Activated CD4-positive, alpha-beta T cell treated with anti-CD3 and anti-CD28 coated beads, Interleukin-2, amount 10 ng/mL, durations not matched to agents 7 days and 5 days (primary cell): ENCODE results near the gene ZNF496. TPM values are rescaled to one million over a fixed set of nuclear protein-coding genes. Genes with fewer than 3 reads are reported as not detected.
A peak's percentile ranks its signal among the peaks of the same experiment; 100 is the strongest.

Experiments used
- CTCF ChIA-PET: fragments of 350-600 bp; sonication (Branson Sonifier 250); formaldehyde crosslinking; loops from one replicate; lab custom pipeline; 2021; ENCODE audit warnings: antibody characterized with exemption; lab: Charles Lee
- POLR2A ChIA-PET: fragments of 350-600 bp; sonication (Branson Sonifier 250); formaldehyde crosslinking; loops from one replicate; lab custom pipeline; 2021; ENCODE audit warnings: antibody characterized with exemption; lab: Charles Lee
- DNase-seq: peaks from one replicate; pipeline ENCODE4 v3.0.0-alpha.2; 2020
- H3K27ac Mint-ChIP-seq: one replicate; pipeline ENCODE4 v1.8.0; 2021; ENCODE audit warnings: mild to moderate bottlenecking, moderate library complexity, mixed read lengths
- H3K27me3 Mint-ChIP-seq: one replicate; pipeline ENCODE4 v1.8.0; 2021; ENCODE audit warnings: mixed read lengths
- H3K36me3 Mint-ChIP-seq: one replicate; pipeline ENCODE4 v1.8.0; 2021; ENCODE audit warnings: low read depth, mixed read lengths
- H3K4me1 Mint-ChIP-seq: one replicate; pipeline ENCODE4 v1.8.0; 2021; ENCODE audit warnings: mixed read lengths
- H3K4me3 Mint-ChIP-seq: one replicate; pipeline ENCODE4 v1.8.0; 2021; ENCODE audit warnings: mild to moderate bottlenecking, moderate library complexity, mixed read lengths
- H3K9me3 Mint-ChIP-seq: one replicate; pipeline ENCODE4 v1.8.0; 2021; ENCODE audit warnings: mixed read lengths
- total RNA-seq, 2 experiments: library from RNA; stranded (reverse); gene quantifications; one replicate each; pipeline ENCODE4 v1.2.3, GENCODE V29; 2021

The ZNF496 gene
- total RNA-seq, 2 experiments from 2014 or later, result 7.2 to 7.4 TPM

- H3K27me3 Mint-ChIP-seq, result no peaks in the 10 kb centered on the region
- peaks cover 5% of the 10 kb centered on the region for H3K36me3 Mint-ChIP-seq
- no peak overlapping the region for H3K27ac Mint-ChIP-seq
- H3K9me3 Mint-ChIP-seq, result no peaks in the 10 kb centered on the region
- ChIA-PET POLR2A (no interaction called here), CTCF (interaction anchor here (1.3 kb wide), 1 partner anchor 9 kb away, joined by 4 read pairs; no protein-coding TSS in a partner anchor)
- peak; percentile 52 for DNase-seq
- peak overlapping the region; percentile 59 for H3K4me3 Mint-ChIP-seq
- peaks cover 26% of the 10 kb centered on the region for H3K4me1 Mint-ChIP-seq
Observed at GRCh38 chr1:247332215-247332622, 552 bp upstream of the ZNF496 start.

GRCh38 chr1:247331172-247331524 lies 519 bp downstream of the ZNF496 start:
- Mint-ChIP-seq H3K27me3 (no peaks in the 10 kb centered on the region), H3K4me3 (peak overlapping the region; percentile 88), H3K36me3 (peaks cover 5% of the 10 kb centered on the region), H3K4me1 (peaks cover 34% of the 10 kb centered on the region), H3K27ac (peak overlapping the region; percentile 88), H3K9me3 (no peaks in the 10 kb centered on the region)
- ChIA-PET POLR2A (no interaction called here), CTCF (interaction anchor here (0.6 to 1.6 kb wide), 5 partner anchors 9 to 252 kb away, joined by 3 to 4 read pairs (median 3); partner anchors contain the start of gene ZNF670)
- DNase-seq, result peak; percentile 75

GRCh38 chr1:247330548-247331171 lies 1.0 kb downstream of the ZNF496 start:
- DNase-seq, result no peak
- CTCF ChIA-PET, result interaction anchor here (0.7 to 1.6 kb wide), 4 partner anchors 9 to 252 kb away, joined by 3 to 4 read pairs (median 3); partner anchors contain the start of gene ZNF670
- Mint-ChIP-seq H3K4me3 (peak overlapping the region; percentile 88), H3K9me3 (no peaks in the 10 kb centered on the region), H3K4me1 (peaks cover 34% of the 10 kb centered on the region), H3K27ac (peak overlapping the region; percentile 88), H3K27me3 (no peaks in the 10 kb centered on the region), H3K36me3 (peaks cover 5% of the 10 kb centered on the region)
- POLR2A ChIA-PET, result no interaction called here

GRCh38 chr1:247329097-247329617 lies 2.5 kb downstream of the ZNF496 start:
- ChIA-PET CTCF (interaction anchor here (0.6 kb wide), 1 partner anchor 16 kb away, joined by 3 read pairs; no protein-coding TSS in a partner anchor), POLR2A (no interaction called here)
- peaks cover 8% of the 10 kb centered on the region for H3K36me3 Mint-ChIP-seq
- no peaks in the 10 kb centered on the region for H3K27me3 Mint-ChIP-seq
- H3K27ac Mint-ChIP-seq, result no peak overlapping the region
- DNase-seq, result no peak
- H3K9me3 Mint-ChIP-seq, result no peaks in the 10 kb centered on the region
- H3K4me3 Mint-ChIP-seq, result no peak overlapping the region
- H3K4me1 Mint-ChIP-seq, result peaks cover 29% of the 10 kb centered on the region

- POLR2A ChIA-PET, result no interaction called here
- Mint-ChIP-seq H3K4me3 (no peak overlapping the region), H3K27ac (no peak overlapping the region), H3K36me3 (peaks cover 11% of the 10 kb centered on the region), H3K27me3 (no peaks in the 10 kb centered on the region), H3K4me1 (peaks cover 31% of the 10 kb centered on the region), H3K9me3 (no peaks in the 10 kb centered on the region)
- DNase-seq, result no peak
- CTCF ChIA-PET, result interaction anchor here (0.8 kb wide), 1 partner anchor 209 kb away, joined by 4 read pairs; no protein-coding TSS in a partner anchor
Observed at GRCh38 chr1:247328311-247328710, 3.4 kb downstream of the ZNF496 start.

GRCh38 chr1:247326411-247327130 lies 5.1 kb downstream of the ZNF496 start:
- Mint-ChIP-seq H3K27me3 (no peaks in the 10 kb centered on the region), H3K4me3 (no peak overlapping the region), H3K27ac (no peak overlapping the region), H3K9me3 (no peaks in the 10 kb centered on the region), H3K4me1 (peaks cover 36% of the 10 kb centered on the region), H3K36me3 (peaks cover 18% of the 10 kb centered on the region)
- POLR2A ChIA-PET, result no interaction called here
- DNase-seq, result no peak
- CTCF ChIA-PET, result interaction anchor here (1.1 kb wide), 1 partner anchor 18 kb away, joined by 3 read pairs; no protein-coding TSS in a partner anchor

- Mint-ChIP-seq H3K36me3 (peaks cover 25% of the 10 kb centered on the region), H3K4me3 (no peak overlapping the region), H3K27me3 (no peaks in the 10 kb centered on the region), H3K27ac (no peak overlapping the region), H3K9me3 (no peaks in the 10 kb centered on the region), H3K4me1 (peaks cover 28% of the 10 kb centered on the region)
- CTCF ChIA-PET, result interaction anchor here (0.5 to 1.3 kb wide), 3 partner anchors 12 to 82 kb away, joined by 3 to 4 read pairs (median 3); no protein-coding TSS in a partner anchor
- POLR2A ChIA-PET, result no interaction called here
- no peak for DNase-seq
Observed at GRCh38 chr1:247324923-247325322, 6.7 kb downstream of the ZNF496 start.

- ChIA-PET CTCF (interaction anchor here (0.6 to 1.3 kb wide), 2 partner anchors 12 to 17 kb away, joined by 3 to 4 read pairs; no protein-coding TSS in a partner anchor), POLR2A (no interaction called here)
- H3K4me1 Mint-ChIP-seq, result peaks cover 27% of the 10 kb centered on the region
- H3K27me3 Mint-ChIP-seq, result no peaks in the 10 kb centered on the region
- H3K4me3 Mint-ChIP-seq, result no peak overlapping the region
- peaks cover 26% of the 10 kb centered on the region for H3K36me3 Mint-ChIP-seq
- H3K9me3 Mint-ChIP-seq, result no peaks in the 10 kb centered on the region
- no peak overlapping the region for H3K27ac Mint-ChIP-seq
- no peak for DNase-seq
Observed at GRCh38 chr1:247324204-247324787, 7.4 kb downstream of the ZNF496 start.

- H3K27ac Mint-ChIP-seq, result peak overlapping the region; percentile 83
- H3K4me3 Mint-ChIP-seq, result peak overlapping the region; percentile 11
- peaks cover 27% of the 10 kb centered on the region for H3K4me1 Mint-ChIP-seq
- H3K9me3 Mint-ChIP-seq, result no peaks in the 10 kb centered on the region
- ChIA-PET POLR2A (no interaction called here), CTCF (interaction anchor here (0.9 kb wide), 1 partner anchor 10 kb away, joined by 4 read pairs; no protein-coding TSS in a partner anchor)
- H3K27me3 Mint-ChIP-seq, result no peaks in the 10 kb centered on the region
- H3K36me3 Mint-ChIP-seq, result peaks cover 26% of the 10 kb centered on the region
- DNase-seq, result no peak
Observed at GRCh38 chr1:247322849-247323586, 8.6 kb downstream of the ZNF496 start.

GRCh38 chr1:247322442-247322841 lies 9.2 kb downstream of the ZNF496 start:
- no peak for DNase-seq
- H3K27ac Mint-ChIP-seq, result peak overlapping the region; percentile 83

GRCh38 chr1:247317702-247318101 lies 14.0 kb downstream of the ZNF496 start:
- POLR2A ChIA-PET, result no interaction called here
- CTCF ChIA-PET, result no interaction called here
- H3K36me3 Mint-ChIP-seq, result peaks cover 18% of the 10 kb centered on the region

More at GRCh38 chr1:247322442-247322841, 9.2 kb downstream of the ZNF496 start:
- peaks cover 23% of the 10 kb centered on the region for H3K36me3 Mint-ChIP-seq
- CTCF ChIA-PET, result interaction anchor here (0.9 kb wide), 2 partner anchors 8 to 10 kb away, joined by 4 read pairs; no protein-coding TSS in a partner anchor
- H3K9me3 Mint-ChIP-seq, result no peaks in the 10 kb centered on the region
- no peak overlapping the region for H3K4me3 Mint-ChIP-seq
- no peaks in the 10 kb centered on the region for H3K27me3 Mint-ChIP-seq
- POLR2A ChIA-PET, result no interaction called here
- H3K4me1 Mint-ChIP-seq, result peaks cover 24% of the 10 kb centered on the region

More at GRCh38 chr1:247317702-247318101, 14.0 kb downstream of the ZNF496 start:
- H3K27ac Mint-ChIP-seq, result no peak overlapping the region
- H3K4me1 Mint-ChIP-seq, result peaks cover 6% of the 10 kb centered on the region
- H3K4me3 Mint-ChIP-seq, result no peak overlapping the region
- H3K9me3 Mint-ChIP-seq, result no peaks in the 10 kb centered on the region
- H3K27me3 Mint-ChIP-seq, result no peaks in the 10 kb centered on the region
- DNase-seq, result no peak
